ENCODE measurements around the gene DBN1.

The DBN1 gene

GRCh38 chr5:177473443-177474001 lies at the start of gene DBN1:
DBN1 (minus strand) TSS chr5:177473634; CDS start chr5:177473521, 113 bp downstream.
- no peak for DNase-seq (ENCODE audit: low read depth, low spot score)

GRCh38 chr5:177520916-177521513 lies 47.6 kb upstream of the DBN1 start:
- no peak for DNase-seq (ENCODE audit: low read depth, low spot score)

GRCh38 chr5:177520271-177520670 lies 46.8 kb upstream of the DBN1 start:
- no peak for DNase-seq (ENCODE audit: low read depth, low spot score)

- DNase-seq (ENCODE audit: low read depth, low spot score): no peak
These were observed 46.2 kb upstream of the DBN1 start for GRCh38 chr5:177519463-177520235.

GRCh38 chr5:177516601-177517568 lies 43.5 kb upstream of the DBN1 start, which contains the start of gene DDX41:
DDX41 (minus strand) TSS chr5:177516961; CDS start chr5:177516945, 16 bp downstream.
- peak; percentile 91 for DNase-seq (ENCODE audit: low read depth, low spot score)

- no peak for DNase-seq (ENCODE audit: low read depth, low spot score)
These were observed 42.1 kb upstream of the DBN1 start for GRCh38 chr5:177515580-177515979.

GRCh38 chr5:177514541-177514940 lies 41.1 kb upstream of the DBN1 start:
- no peak for DNase-seq (ENCODE audit: low read depth, low spot score)

- no peak for DNase-seq (ENCODE audit: low read depth, low spot score)
These were observed 40.1 kb upstream of the DBN1 start for GRCh38 chr5:177513500-177513899.

GRCh38 chr5:177512736-177513380 lies 39.4 kb upstream of the DBN1 start:
- no peak for DNase-seq (ENCODE audit: low read depth, low spot score)

- no peak for DNase-seq (ENCODE audit: low read depth, low spot score)
These were observed 38.6 kb upstream of the DBN1 start for GRCh38 chr5:177511796-177512675.

- no peak for DNase-seq (ENCODE audit: low read depth, low spot score)
These were observed 37.7 kb upstream of the DBN1 start for GRCh38 chr5:177511181-177511580.

- DNase-seq (ENCODE audit: low read depth, low spot score): no peak
These were observed 37.2 kb upstream of the DBN1 start for GRCh38 chr5:177510567-177511053.

- no peak for DNase-seq (ENCODE audit: low read depth, low spot score)
These were observed 36.6 kb upstream of the DBN1 start for GRCh38 chr5:177509991-177510566.

- no peak for DNase-seq (ENCODE audit: low read depth, low spot score)
These were observed 36.0 kb upstream of the DBN1 start, which contains the start of gene DOK3 for GRCh38 chr5:177509381-177509951. DOK3 (minus strand) TSS chr5:177509826; CDS start chr5:177509540, 286 bp downstream.

- no peak for DNase-seq (ENCODE audit: low read depth, low spot score)
These were observed 35.4 kb upstream of the DBN1 start for GRCh38 chr5:177508837-177509236.

GRCh38 chr5:177508221-177508611 lies 34.8 kb upstream of the DBN1 start:
- DNase-seq (ENCODE audit: low read depth, low spot score): no peak

GRCh38 chr5:177507596-177508220 lies 34.3 kb upstream of the DBN1 start:
- DNase-seq (ENCODE audit: low read depth, low spot score): no peak

- DNase-seq (ENCODE audit: low read depth, low spot score): no peak
These were observed 33.7 kb upstream of the DBN1 start for GRCh38 chr5:177507165-177507564.

GRCh38 chr5:177505075-177505474 lies 31.6 kb upstream of the DBN1 start:
- DNase-seq (ENCODE audit: low read depth, low spot score): no peak

Data from activated CD4-positive, CD25-positive, alpha-beta regulatory T cell treated with anti-CD3 and anti-CD28 coated beads, Interleukin-2, amount 50 U/mL, for 16 hours (primary cell).